SK-N-SH treated with all-trans-retinoic acid at 6 μM for 48 hours (cell line): ENCODE data around the gene CHIA.

Experiments used
- ATAC-seq: fragments of 200-7000 bp; cut with Tn5 transposase; 3 replicates; pipeline ENCODE4 v1.9.1; 2020; ENCODE audit warnings: mild to moderate bottlenecking, moderate library complexity
- ARNTL ChIP-seq: fragments of 450-650 bp; formaldehyde crosslinking; IDR thresholded peaks from 2 replicates; pipeline ENCODE4 v1.5.0; 2020; ENCODE audit warnings: low read depth, mild to moderate bottlenecking, moderate library complexity, borderline replicate concordance
- BACH2 ChIP-seq: fragments of 250-450 bp; sonication (Bioruptor Pico); IDR thresholded peaks from 2 replicates; pipeline ENCODE4 v1.9.0; 2021; ENCODE audit warnings: mild to moderate bottlenecking, borderline replicate concordance
- CREB5 ChIP-seq: fragments of 250-450 bp; sonication (Bioruptor Pico); IDR thresholded peaks from 2 replicates; pipeline ENCODE4 v1.5.1; 2020; ENCODE audit warnings: low read depth, mild to moderate bottlenecking, moderate library complexity
- CSDC2 ChIP-seq: fragments of 250-450 bp; sonication (Bioruptor Pico); IDR thresholded peaks from 2 replicates; pipeline ENCODE4 v1.5.0; 2020; ENCODE audit warnings: mild to moderate bottlenecking, moderate library complexity
- ESRRG ChIP-seq: fragments of 250-450 bp; sonication (Bioruptor Pico); IDR thresholded peaks from 2 replicates; pipeline ENCODE4 v1.6.1; 2021; ENCODE audit warnings: mild to moderate bottlenecking
- GLIS3 ChIP-seq: fragments of 250-450 bp; sonication (Bioruptor Pico); IDR thresholded peaks from 2 replicates; pipeline ENCODE4 v1.5.0; 2020; ENCODE audit warnings: mild to moderate bottlenecking, moderate library complexity
- ISL1 ChIP-seq: fragments of 250-450 bp; sonication (Bioruptor Pico); IDR thresholded peaks from 2 replicates; pipeline ENCODE4 v2.1.2; 2022; ENCODE audit warnings: mild to moderate bottlenecking, moderate library complexity
- OSR1 ChIP-seq: fragments of 250-450 bp; sonication (Bioruptor Pico); IDR thresholded peaks from 2 replicates; pipeline ENCODE4 v1.8.0; 2022; ENCODE audit warnings: moderate library complexity, mild to moderate bottlenecking, inconsistent platforms
- PPARA ChIP-seq: fragments of 250-450 bp; sonication (Bioruptor Pico); IDR thresholded peaks from 2 replicates; pipeline ENCODE4 v1.5.0; 2020; ENCODE audit warnings: mild to moderate bottlenecking, borderline replicate concordance
- RARB ChIP-seq: fragments of 250-450 bp; sonication (Bioruptor Pico); IDR thresholded peaks from 2 replicates; pipeline ENCODE4 v1.8.0; 2021; ENCODE audit warnings: mild to moderate bottlenecking, moderate library complexity
- SNAI2 ChIP-seq: fragments of 250-450 bp; sonication (Bioruptor Pico); IDR thresholded peaks from 2 replicates; pipeline ENCODE4 v1.5.0; 2020; ENCODE audit warnings: mild to moderate bottlenecking, moderate library complexity
- TCF4 ChIP-seq: fragments of 250-450 bp; sonication (Bioruptor Pico); IDR thresholded peaks from 2 replicates; pipeline ENCODE4 v1.8.0; 2021; ENCODE audit warnings: mild to moderate bottlenecking, moderate library complexity, borderline replicate concordance
- TOX ChIP-seq: fragments of 250-450 bp; sonication (Bioruptor Pico); IDR thresholded peaks from 2 replicates; pipeline ENCODE4 v1.8.0; 2021; ENCODE audit warnings: mild to moderate bottlenecking, moderate library complexity, borderline replicate concordance
- TSHZ2 ChIP-seq: fragments of 250-450 bp; sonication (Bioruptor Pico); IDR thresholded peaks from 2 replicates; pipeline ENCODE4 v1.5.0; 2020; ENCODE audit warnings: mild to moderate bottlenecking, moderate library complexity
- ZC3H10 ChIP-seq: fragments of 250-450 bp; sonication (Bioruptor Pico); IDR thresholded peaks from 2 replicates; pipeline ENCODE4 v1.5.1; 2021; ENCODE audit warnings: mild to moderate bottlenecking, moderate library complexity
- ZFP3 ChIP-seq: fragments of 250-450 bp; sonication (Bioruptor Pico); IDR thresholded peaks from 2 replicates; pipeline ENCODE4 v1.5.0; 2020; ENCODE audit warnings: mild to moderate bottlenecking, moderate library complexity
- ZFP30 ChIP-seq: fragments of 450-650 bp; formaldehyde crosslinking; IDR thresholded peaks from 2 replicates; pipeline ENCODE4 v1.5.0; 2022; ENCODE audit warnings: mild to moderate bottlenecking, moderate library complexity
- ZNF565 ChIP-seq: fragments of 450-650 bp; formaldehyde crosslinking; conservative IDR thresholded peaks from 2 replicates; pipeline ENCODE4 v1.5.0; 2020; ENCODE audit warnings: low read depth, mild to moderate bottlenecking, moderate library complexity
- ZNF70 ChIP-seq: fragments of 450-650 bp; formaldehyde crosslinking; IDR thresholded peaks from 2 replicates; pipeline ENCODE4 v1.5.0; 2020; ENCODE audit warnings: mild to moderate bottlenecking, moderate library complexity
- ZNF8 ChIP-seq: fragments of 450-650 bp; formaldehyde crosslinking; IDR thresholded peaks from 2 replicates; pipeline ENCODE4 v1.5.0; 2020; ENCODE audit warnings: mild to moderate bottlenecking, moderate library complexity
- TF ChIP-seq, protein P1 (sequence below): fragments of 250-450 bp; sonication (Bioruptor Pico); IDR thresholded peaks from 2 replicates; pipeline ENCODE4 v1.8.0; 2020; ENCODE audit warnings: mild to moderate bottlenecking, moderate library complexity, borderline replicate concordance
- TF ChIP-seq, protein P2 (sequence below): fragments of 250-450 bp; sonication (Bioruptor Pico); IDR thresholded peaks from 2 replicates; pipeline ENCODE4 v1.8.0; 2021; ENCODE audit warnings: low read depth, mild to moderate bottlenecking, moderate library complexity, borderline replicate concordance

CHIA gene

GRCh38 chr1:111309690-111310089 is 19.0 kb downstream of the CHIA start (continued):
- TF ChIP-seq CSDC2: no peak
- no peak for TF ChIP-seq TOX (CRISPR knock-in tag)
- no peak for TF ChIP-seq RARB (CRISPR knock-in tag)
- TF ChIP-seq, all 23 proteins: peak for 0

DNA sequence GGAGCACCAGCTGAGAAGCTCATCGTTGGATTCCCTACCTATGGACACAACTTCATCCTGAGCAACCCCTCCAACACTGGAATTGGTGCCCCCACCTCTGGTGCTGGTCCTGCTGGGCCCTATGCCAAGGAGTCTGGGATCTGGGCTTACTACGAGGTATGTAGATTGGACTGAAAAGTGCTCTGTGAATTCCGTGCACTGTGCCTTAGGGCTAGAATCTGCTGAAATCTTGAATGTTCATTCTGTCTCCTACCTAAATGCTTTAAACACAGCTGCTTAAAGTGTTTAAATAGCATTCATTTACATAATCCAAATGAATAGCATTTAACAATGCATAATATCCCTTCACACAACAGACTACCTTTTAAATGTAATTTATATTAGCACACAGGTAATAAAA is 27.9 kb downstream of the CHIA start:
- TF ChIP-seq CREB5 (CRISPR knock-in tag) (no peak), OSR1 (no peak), ZFP30 (CRISPR knock-in tag) (no peak), ZNF565 (CRISPR knock-in tag) (no peak), TCF4 (no peak), TSHZ2 (no peak), ESRRG (CRISPR knock-in tag) (no peak), ZC3H10 (CRISPR knock-in tag) (no peak), GLIS3 (CRISPR knock-in tag) (no peak), SNAI2 (no peak), ARNTL (CRISPR knock-in tag) (no peak), ZFP3 (no peak), RARB (CRISPR knock-in tag) (no peak), TOX (CRISPR knock-in tag) (no peak), CSDC2 (no peak)
- TF ChIP-seq, protein P1, sequence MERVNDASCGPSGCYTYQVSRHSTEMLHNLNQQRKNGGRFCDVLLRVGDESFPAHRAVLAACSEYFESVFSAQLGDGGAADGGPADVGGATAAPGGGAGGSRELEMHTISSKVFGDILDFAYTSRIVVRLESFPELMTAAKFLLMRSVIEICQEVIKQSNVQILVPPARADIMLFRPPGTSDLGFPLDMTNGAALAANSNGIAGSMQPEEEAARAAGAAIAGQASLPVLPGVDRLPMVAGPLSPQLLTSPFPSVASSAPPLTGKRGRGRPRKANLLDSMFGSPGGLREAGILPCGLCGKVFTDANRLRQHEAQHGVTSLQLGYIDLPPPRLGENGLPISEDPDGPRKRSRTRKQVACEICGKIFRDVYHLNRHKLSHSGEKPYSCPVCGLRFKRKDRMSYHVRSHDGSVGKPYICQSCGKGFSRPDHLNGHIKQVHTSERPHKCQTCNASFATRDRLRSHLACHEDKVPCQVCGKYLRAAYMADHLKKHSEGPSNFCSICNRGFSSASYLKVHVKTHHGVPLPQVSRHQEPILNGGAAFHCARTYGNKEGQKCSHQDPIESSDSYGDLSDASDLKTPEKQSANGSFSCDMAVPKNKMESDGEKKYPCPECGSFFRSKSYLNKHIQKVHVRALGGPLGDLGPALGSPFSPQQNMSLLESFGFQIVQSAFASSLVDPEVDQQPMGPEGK: no peak
- TF ChIP-seq, protein P2, sequence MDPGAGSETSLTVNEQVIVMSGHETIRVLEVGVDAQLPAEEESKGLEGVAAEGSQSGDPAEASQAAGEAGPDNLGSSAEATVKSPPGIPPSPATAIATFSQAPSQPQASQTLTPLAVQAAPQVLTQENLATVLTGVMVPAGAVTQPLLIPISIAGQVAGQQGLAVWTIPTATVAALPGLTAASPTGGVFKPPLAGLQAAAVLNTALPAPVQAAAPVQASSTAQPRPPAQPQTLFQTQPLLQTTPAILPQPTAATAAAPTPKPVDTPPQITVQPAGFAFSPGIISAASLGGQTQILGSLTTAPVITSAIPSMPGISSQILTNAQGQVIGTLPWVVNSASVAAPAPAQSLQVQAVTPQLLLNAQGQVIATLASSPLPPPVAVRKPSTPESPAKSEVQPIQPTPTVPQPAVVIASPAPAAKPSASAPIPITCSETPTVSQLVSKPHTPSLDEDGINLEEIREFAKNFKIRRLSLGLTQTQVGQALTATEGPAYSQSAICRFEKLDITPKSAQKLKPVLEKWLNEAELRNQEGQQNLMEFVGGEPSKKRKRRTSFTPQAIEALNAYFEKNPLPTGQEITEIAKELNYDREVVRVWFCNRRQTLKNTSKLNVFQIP (CRISPR knock-in tag): no peak
- no peak for ATAC-seq

GRCh38 chr1:111320066-111320879 is 29.6 kb downstream of the CHIA start:
- peak; percentile 51; the same call in 2 of the 3 replicates for ATAC-seq
- TF ChIP-seq TCF4 (no peak), SNAI2 (no peak), TOX (CRISPR knock-in tag) (no peak), ZNF8 (no peak), ZC3H10 (CRISPR knock-in tag) (no peak), TSHZ2 (no peak), ZNF70 (no peak), RARB (CRISPR knock-in tag) (no peak), PPARA (CRISPR knock-in tag) (no peak), CREB5 (CRISPR knock-in tag) (no peak), ZNF565 (CRISPR knock-in tag) (no peak), BACH2 (no peak), ZFP3 (no peak), OSR1 (no peak), ISL1 (CRISPR knock-in tag) (no peak), ESRRG (CRISPR knock-in tag) (no peak), ARNTL (CRISPR knock-in tag) (no peak)
- TF ChIP-seq, protein P2 (CRISPR knock-in tag): no peak
